ENCODE measurements around the gene HS3ST5. TPM values are rescaled to one million over a fixed set of nuclear protein-coding genes. Genes with fewer than 3 reads are reported as not detected.

HS3ST5 gene
- polyA plus RNA-seq, 1 donor (not counting 4 experiments of a cell fraction or from before 2014, with no cell fraction given), result not detected

DNA sequence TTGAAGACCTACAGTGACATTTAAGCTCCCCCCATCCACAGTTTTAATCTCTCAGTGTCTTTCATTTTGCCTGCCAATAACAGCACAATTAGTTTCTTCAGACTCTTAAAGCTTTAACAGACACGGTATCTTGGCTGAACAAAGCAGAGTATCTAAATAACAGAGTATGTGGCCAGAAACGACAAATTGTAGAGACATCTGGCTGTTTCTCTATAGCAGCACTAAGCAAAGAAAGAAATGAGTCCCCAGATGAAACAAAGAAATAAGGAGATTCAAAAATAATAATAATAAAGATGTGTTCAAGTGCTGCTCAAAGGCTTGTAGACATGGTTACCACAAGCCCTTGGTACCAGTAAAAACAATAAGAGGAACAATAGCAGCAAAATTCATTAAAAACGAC, 274.1 kb downstream of the HS3ST5 start:
- no peak overlapping the region for H3K4me3 ChIP-seq (ENCODE audit: control insufficient read depth in 2 of 3, extremely low read depth in 1 of 3, insufficient read depth in 2 of 3, low read depth in 1 of 3, low read length in 3 of 3)
- no peak for DNase-seq (ENCODE audit: low read depth, low spot score)
- FAIRE-seq, result no peak

DNA sequence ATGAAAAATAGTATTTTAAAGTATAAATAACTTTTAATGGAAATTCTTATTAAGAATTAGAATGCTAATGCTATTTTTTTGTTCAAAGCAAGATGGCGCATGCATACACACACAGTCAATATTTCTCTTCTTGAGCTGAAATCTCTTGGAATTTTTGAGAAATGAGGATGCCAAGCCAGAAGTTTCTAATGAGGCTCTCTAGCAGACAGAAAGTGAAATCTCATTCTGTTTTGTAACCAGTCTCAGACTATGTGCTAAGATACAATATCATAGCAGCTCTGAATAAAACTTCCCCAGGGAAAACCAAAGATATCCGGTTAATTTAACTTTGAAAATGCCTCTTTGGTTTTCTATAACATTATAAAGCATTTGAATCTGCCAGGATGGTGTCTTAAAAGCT, 274.7 kb downstream of the HS3ST5 start:
- H2AFZ ChIP-seq (ENCODE audit: control insufficient read depth, low read length), result no peak overlapping the region
- no peaks in the 10 kb centered on the region for H3K9me3 ChIP-seq (ENCODE audit: control insufficient read depth, low read depth, low read length)
- H3K9ac ChIP-seq (ENCODE audit: control insufficient read depth, extremely low read depth, insufficient read depth, low read length), result no peak overlapping the region
- H3K36me3 ChIP-seq (ENCODE audit: control insufficient read depth in 2 of 2, extremely low read depth in 1 of 2, insufficient read depth in 2 of 2, low read length in 2 of 2), result no peaks in the 10 kb centered on the region
- DNase-seq (ENCODE audit: low read depth, low spot score) (no peak), FAIRE-seq (no peak)
- no peak overlapping the region for H3K27ac ChIP-seq (ENCODE audit: control insufficient read depth, insufficient read depth, low read length)
- H3K27me3 ChIP-seq (ENCODE audit: control insufficient read depth, extremely low read depth, insufficient read depth, low read length), result no peaks in the 10 kb centered on the region
- dilution Hi-C loops (cut with MboI; ENCODE audit: extremely low pct_ligation_motif_present, low sequenced_read_pairs), result no loop called here
- no peaks in the 10 kb centered on the region for H4K20me1 ChIP-seq (ENCODE audit: control insufficient read depth, extremely low read depth, insufficient read depth, low read length)
- no peak overlapping the region for H3K4me2 ChIP-seq (ENCODE audit: control insufficient read depth, extremely low read depth, insufficient read depth, low read depth, low read length)
- no peaks in the 10 kb centered on the region for H3K9me1 ChIP-seq (ENCODE audit: control insufficient read depth, extremely low read depth, insufficient read depth, low read length)
- TF ChIP-seq, protein P1, sequence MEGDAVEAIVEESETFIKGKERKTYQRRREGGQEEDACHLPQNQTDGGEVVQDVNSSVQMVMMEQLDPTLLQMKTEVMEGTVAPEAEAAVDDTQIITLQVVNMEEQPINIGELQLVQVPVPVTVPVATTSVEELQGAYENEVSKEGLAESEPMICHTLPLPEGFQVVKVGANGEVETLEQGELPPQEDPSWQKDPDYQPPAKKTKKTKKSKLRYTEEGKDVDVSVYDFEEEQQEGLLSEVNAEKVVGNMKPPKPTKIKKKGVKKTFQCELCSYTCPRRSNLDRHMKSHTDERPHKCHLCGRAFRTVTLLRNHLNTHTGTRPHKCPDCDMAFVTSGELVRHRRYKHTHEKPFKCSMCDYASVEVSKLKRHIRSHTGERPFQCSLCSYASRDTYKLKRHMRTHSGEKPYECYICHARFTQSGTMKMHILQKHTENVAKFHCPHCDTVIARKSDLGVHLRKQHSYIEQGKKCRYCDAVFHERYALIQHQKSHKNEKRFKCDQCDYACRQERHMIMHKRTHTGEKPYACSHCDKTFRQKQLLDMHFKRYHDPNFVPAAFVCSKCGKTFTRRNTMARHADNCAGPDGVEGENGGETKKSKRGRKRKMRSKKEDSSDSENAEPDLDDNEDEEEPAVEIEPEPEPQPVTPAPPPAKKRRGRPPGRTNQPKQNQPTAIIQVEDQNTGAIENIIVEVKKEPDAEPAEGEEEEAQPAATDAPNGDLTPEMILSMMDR (optimal IDR thresholded peaks at IDR 0.05 in 1 of 3, IDR thresholded peaks at IDR 0.05 in 1 of 3, conservative IDR thresholded peaks at IDR 0.05 in 1 of 3; ENCODE audit: extremely low read depth in 1 of 3, insufficient read depth in 2 of 3, low read length in 3 of 3), result no peak
- TF ChIP-seq EZH2 (IDR thresholded peaks at IDR 0.05; ENCODE audit: low read length), result no peak
- H3K79me2 ChIP-seq (ENCODE audit: control insufficient read depth, insufficient read depth, low read length), result no peaks in the 10 kb centered on the region
- H3K4me1 ChIP-seq (ENCODE audit: control insufficient read depth, extremely low read depth, insufficient read depth, low read length), result no peaks in the 10 kb centered on the region
- H3K4me3 ChIP-seq (ENCODE audit: control insufficient read depth in 2 of 3, extremely low read depth in 1 of 3, insufficient read depth in 2 of 3, low read depth in 1 of 3, low read length in 3 of 3), result no peak overlapping the region

More for the DNA sequence above, 274.1 kb downstream of the HS3ST5 start:
- H3K9ac ChIP-seq (ENCODE audit: control insufficient read depth, extremely low read depth, insufficient read depth, low read length), result no peak overlapping the region
- no peak overlapping the region for H2AFZ ChIP-seq (ENCODE audit: control insufficient read depth, low read length)
- no peak overlapping the region for H3K4me2 ChIP-seq (ENCODE audit: control insufficient read depth, extremely low read depth, insufficient read depth, low read depth, low read length)
- no peaks in the 10 kb centered on the region for H3K4me1 ChIP-seq (ENCODE audit: control insufficient read depth, extremely low read depth, insufficient read depth, low read length)
- no peak for TF ChIP-seq EZH2 (IDR thresholded peaks at IDR 0.05; ENCODE audit: low read length)
- H3K79me2 ChIP-seq (ENCODE audit: control insufficient read depth, insufficient read depth, low read length), result no peaks in the 10 kb centered on the region
- no peaks in the 10 kb centered on the region for H3K27me3 ChIP-seq (ENCODE audit: control insufficient read depth, extremely low read depth, insufficient read depth, low read length)
- no peak overlapping the region for H3K27ac ChIP-seq (ENCODE audit: control insufficient read depth, insufficient read depth, low read length)
- H3K9me3 ChIP-seq (ENCODE audit: control insufficient read depth, low read depth, low read length), result no peaks in the 10 kb centered on the region
- H4K20me1 ChIP-seq (ENCODE audit: control insufficient read depth, extremely low read depth, insufficient read depth, low read length), result no peaks in the 10 kb centered on the region
- no peaks in the 10 kb centered on the region for H3K9me1 ChIP-seq (ENCODE audit: control insufficient read depth, extremely low read depth, insufficient read depth, low read length)
- no peaks in the 10 kb centered on the region for H3K36me3 ChIP-seq (ENCODE audit: control insufficient read depth in 2 of 2, extremely low read depth in 1 of 2, insufficient read depth in 2 of 2, low read length in 2 of 2)
- dilution Hi-C loops (cut with MboI; ENCODE audit: extremely low pct_ligation_motif_present, low sequenced_read_pairs), result no loop called here

DNA sequence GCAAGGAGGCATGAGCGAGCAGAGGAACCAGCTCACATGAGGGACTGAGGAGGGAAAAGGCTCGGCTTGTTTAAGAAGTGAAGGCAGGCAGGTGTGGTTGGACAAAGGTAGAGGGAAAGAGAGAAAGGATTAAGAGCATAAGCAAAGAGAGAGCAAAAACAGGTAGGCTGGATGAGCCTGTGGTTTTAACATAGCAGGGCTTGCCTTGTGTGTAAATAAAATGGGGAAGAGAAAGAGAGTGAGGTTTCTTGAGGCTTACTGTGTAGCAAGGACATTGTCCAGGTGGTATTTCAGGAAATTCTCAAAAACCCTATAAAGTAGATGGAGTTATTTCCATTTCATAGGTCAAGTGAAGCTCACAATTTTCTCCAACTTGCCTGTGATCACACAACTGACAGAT, 278.0 kb downstream of the HS3ST5 start:
- DNase-seq (ENCODE audit: low read depth, low spot score) (no peak), FAIRE-seq (no peak)
- Histone ChIP-seq H3K4me3 (ENCODE audit: control insufficient read depth in 2 of 3, extremely low read depth in 1 of 3, insufficient read depth in 2 of 3, low read depth in 1 of 3, low read length in 3 of 3) (no peak overlapping the region), H3K27me3 (ENCODE audit: control insufficient read depth, extremely low read depth, insufficient read depth, low read length) (no peaks in the 10 kb centered on the region), H3K9me1 (ENCODE audit: control insufficient read depth, extremely low read depth, insufficient read depth, low read length) (no peaks in the 10 kb centered on the region), H4K20me1 (ENCODE audit: control insufficient read depth, extremely low read depth, insufficient read depth, low read length) (no peaks in the 10 kb centered on the region), H3K9me3 (ENCODE audit: control insufficient read depth, low read depth, low read length) (no peaks in the 10 kb centered on the region), H3K36me3 (ENCODE audit: control insufficient read depth in 2 of 2, extremely low read depth in 1 of 2, insufficient read depth in 2 of 2, low read length in 2 of 2) (no peaks in the 10 kb centered on the region), H3K27ac (ENCODE audit: control insufficient read depth, insufficient read depth, low read length) (no peak overlapping the region), H3K79me2 (ENCODE audit: control insufficient read depth, insufficient read depth, low read length) (no peaks in the 10 kb centered on the region), H2AFZ (ENCODE audit: control insufficient read depth, low read length) (no peak overlapping the region), H3K4me1 (ENCODE audit: control insufficient read depth, extremely low read depth, insufficient read depth, low read length) (no peaks in the 10 kb centered on the region), H3K9ac (ENCODE audit: control insufficient read depth, extremely low read depth, insufficient read depth, low read length) (no peak overlapping the region), H3K4me2 (ENCODE audit: control insufficient read depth, extremely low read depth, insufficient read depth, low read depth, low read length) (no peak overlapping the region)
- TF ChIP-seq, protein P1 (optimal IDR thresholded peaks at IDR 0.05 in 1 of 3, IDR thresholded peaks at IDR 0.05 in 1 of 3, conservative IDR thresholded peaks at IDR 0.05 in 1 of 3; ENCODE audit: extremely low read depth in 1 of 3, insufficient read depth in 2 of 3, low read length in 3 of 3), result no peak
- TF ChIP-seq EZH2 (IDR thresholded peaks at IDR 0.05; ENCODE audit: low read length), result no peak
- dilution Hi-C loops (cut with MboI; ENCODE audit: extremely low pct_ligation_motif_present, low sequenced_read_pairs), result no loop called here
